OCI-LY3 (cell line): ENCODE data around the gene MAPK8IP1.

ENCODE experiments used
- H2AFZ ChIP-seq: fragments of 200-600, 300-600 bp; shearing (Covaris generic); 2 replicates; pipeline ENCODE4 v1.6.0; 2014; ENCODE audit warnings: antibody characterized with exemption, low read depth, low read length
- H3K27ac ChIP-seq: fragments of 200-600, 300-600 bp; sonication (generic); 2 replicates; pipeline ENCODE4 v1.5.1; 2014; ENCODE audit warnings: mild to moderate bottlenecking, low read length, moderate library complexity, mixed read lengths
- H3K27me3 ChIP-seq: fragments of 200-600, 300-600 bp; sonication (generic); 2 replicates; pipeline ENCODE4 v1.6.1; 2014; ENCODE audit warnings: low read depth, low read length, mixed read lengths
- H3K36me3 ChIP-seq: fragments of 200-600, 300-600 bp; sonication (generic); replicated peaks from 2 replicates; pipeline ENCODE3; 2014; ENCODE audit warnings: low read depth, low read length, mixed read lengths
- H3K4me1 ChIP-seq: fragments of 300-600, 200-600 bp; sonication (generic); 2 replicates; pipeline ENCODE4 v1.6.1; 2014; ENCODE audit warnings: low read length, mixed read lengths
- H3K4me2 ChIP-seq: fragments of 200-600, 300-600 bp; sonication (generic); 2 replicates; pipeline ENCODE4 v1.6.1; 2014; ENCODE audit warnings: low read length, mixed read lengths
- H3K4me3 ChIP-seq: fragments of 300-600, 200-600 bp; sonication (generic); 2 replicates; pipeline ENCODE4 v1.5.1; 2014; ENCODE audit warnings: antibody characterized with exemption, mild to moderate bottlenecking, low read length, moderate library complexity
- H3K79me2 ChIP-seq: fragments of 300-600, 200-600 bp; shearing (Covaris generic); 2 replicates; pipeline ENCODE4 v1.6.1; 2014; ENCODE audit warnings: mild to moderate bottlenecking, low read length, mixed read lengths
- H3K9ac ChIP-seq: fragments of 300-600, 200-600 bp; shearing (Covaris generic); 2 replicates; pipeline ENCODE4 v1.6.0; 2014; ENCODE audit warnings: mild to moderate bottlenecking, low read length, moderate library complexity
- H3K9me3 ChIP-seq: fragments of 200-600, 300-600 bp; shearing (Covaris generic); 2 replicates; pipeline ENCODE4 v1.6.1; 2014; ENCODE audit warnings: low read length, mixed read lengths; ENCODE audit not compliant: insufficient read depth
- H4K20me1 ChIP-seq: fragments of 200-600, 300-600 bp; sonication (generic); 2 replicates; pipeline ENCODE4 v1.6.1; 2016; ENCODE audit warnings: low read length, mixed read lengths; ENCODE audit not compliant: insufficient read depth
- CTCF ChIP-seq: fragments of 200-600, 300-600 bp; sonication (generic); IDR thresholded peaks from 2 replicates; pipeline ENCODE4 v1.5.1; 2014; ENCODE audit warnings: antibody characterized with exemption, low read length, low read depth
- EZH2phosphoT487 ChIP-seq: fragments of 200-600 bp; shearing (Covaris generic); IDR thresholded peaks from 2 replicates; pipeline ENCODE4 v1.6.1; 2018; ENCODE audit warnings: antibody characterized with exemption, mixed run types, low read depth

MAPK8IP1 gene

GRCh38 chr11:45913514-45913913 is 28.1 kb downstream of the MAPK8IP1 start:
- H2AFZ ChIP-seq: no peak overlapping the region
- peaks cover 18% of the 10 kb centered on the region for H3K79me2 ChIP-seq
- no peaks in the 10 kb centered on the region for H3K27me3 ChIP-seq
- H4K20me1 ChIP-seq: no peaks in the 10 kb centered on the region
- TF ChIP-seq EZH2phosphoT487: no peak
- no peak for TF ChIP-seq CTCF
- peaks cover 3% of the 10 kb centered on the region; the same call in 1 of the 2 replicates for H3K4me1 ChIP-seq
- no peak overlapping the region for H3K4me2 ChIP-seq
- peaks cover 11% of the 10 kb centered on the region for H3K36me3 ChIP-seq
- no peak overlapping the region for H3K9ac ChIP-seq
- no peaks in the 10 kb centered on the region for H3K9me3 ChIP-seq
- no peak overlapping the region for H3K27ac ChIP-seq
- H3K4me3 ChIP-seq: no peak overlapping the region

DNA sequence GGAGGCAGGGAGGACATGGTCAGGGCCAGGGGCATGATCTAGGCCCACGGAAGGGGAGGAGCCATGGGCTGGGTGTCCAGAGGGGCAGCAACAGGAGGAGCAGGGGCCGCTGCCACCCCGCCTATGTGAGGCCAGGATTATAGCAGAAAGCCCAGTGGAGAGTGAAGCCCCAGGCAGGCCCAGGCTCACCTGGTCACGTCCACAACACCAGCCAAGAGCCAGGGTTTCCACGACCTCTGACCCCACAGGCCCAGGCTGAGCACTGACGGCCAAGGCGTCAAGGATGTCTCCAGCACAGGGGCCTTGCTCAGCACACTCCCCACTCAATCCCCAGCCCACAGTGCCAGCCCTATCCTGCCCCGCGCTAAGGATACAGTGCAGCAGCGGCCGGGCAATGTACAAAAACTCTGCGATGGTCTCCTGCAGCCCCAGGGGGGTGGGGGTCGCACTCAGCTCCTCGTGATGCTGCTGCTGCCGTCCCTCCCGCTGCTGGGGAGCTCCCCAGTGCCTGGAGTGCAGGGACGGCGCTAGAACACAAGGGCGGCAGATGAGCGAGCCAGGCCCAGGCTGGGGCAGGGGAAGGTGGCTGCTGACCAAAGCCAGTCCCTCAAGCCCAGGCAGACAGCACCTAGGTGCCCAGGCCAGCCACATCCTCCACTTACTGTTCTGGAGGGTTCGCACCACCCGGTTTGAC is 28.6 kb downstream of the MAPK8IP1 start:
- Histone ChIP-seq H3K9me3 (no peaks in the 10 kb centered on the region), H3K79me2 (peaks cover 18% of the 10 kb centered on the region), H4K20me1 (no peaks in the 10 kb centered on the region), H3K27ac (no peak overlapping the region), H3K4me2 (no peak overlapping the region), H3K27me3 (no peaks in the 10 kb centered on the region), H3K4me3 (no peak overlapping the region), H3K36me3 (peaks cover 11% of the 10 kb centered on the region), H3K9ac (no peak overlapping the region), H3K4me1 (peaks cover 7% of the 10 kb centered on the region; the same call in 1 of the 2 replicates), H2AFZ (no peak overlapping the region)
- no peak for TF ChIP-seq EZH2phosphoT487
- TF ChIP-seq CTCF: no peak

DNA sequence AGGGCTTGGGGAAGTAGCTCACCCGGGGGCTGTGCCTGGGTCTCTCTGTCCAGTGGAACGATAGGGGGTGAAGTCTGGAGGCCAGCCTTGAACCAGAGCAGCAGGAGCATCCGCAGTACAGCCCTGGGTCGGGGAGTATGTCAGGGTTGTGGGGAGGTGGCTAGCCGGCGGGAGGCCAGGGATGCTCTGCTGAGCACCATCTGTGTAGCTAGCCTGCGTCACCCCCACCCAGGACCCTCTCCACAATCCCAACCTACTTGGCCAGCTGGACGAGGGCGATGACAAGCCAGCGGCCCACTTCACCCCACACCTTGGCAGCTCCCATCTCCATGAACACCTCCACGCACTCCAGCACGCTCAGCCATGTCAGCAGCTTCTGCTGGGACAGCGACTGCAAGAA is 30.0 kb downstream of the MAPK8IP1 start:
- H3K9ac ChIP-seq: no peak overlapping the region
- H2AFZ ChIP-seq: no peak overlapping the region
- H3K9me3 ChIP-seq: no peaks in the 10 kb centered on the region
- H3K27ac ChIP-seq: no peak overlapping the region
- H3K36me3 ChIP-seq: peaks cover 11% of the 10 kb centered on the region
- no peak for TF ChIP-seq CTCF
- TF ChIP-seq EZH2phosphoT487: no peak
- H3K4me3 ChIP-seq: no peak overlapping the region
- no peak overlapping the region for H3K4me2 ChIP-seq
- H4K20me1 ChIP-seq: no peaks in the 10 kb centered on the region
- H3K4me1 ChIP-seq: peaks cover 8% of the 10 kb centered on the region; the same call in 1 of the 2 replicates
- H3K79me2 ChIP-seq: peaks cover 18% of the 10 kb centered on the region
- H3K27me3 ChIP-seq: no peaks in the 10 kb centered on the region

GRCh38 chr11:45917286-45917622 is 31.8 kb downstream of the MAPK8IP1 start:
- no peaks in the 10 kb centered on the region for H4K20me1 ChIP-seq
- peak overlapping the region; percentile 8; the same call in 1 of the 2 replicates for H2AFZ ChIP-seq
- peak overlapping the region; percentile 86 for H3K9ac ChIP-seq

More at GRCh38 chr11:45917286-45917622, 31.8 kb downstream of the MAPK8IP1 start:
- Histone ChIP-seq H3K4me2 (peak overlapping the region; percentile 87), H3K27me3 (no peaks in the 10 kb centered on the region), H3K36me3 (peaks cover 11% of the 10 kb centered on the region), H3K79me2 (peaks cover 18% of the 10 kb centered on the region), H3K27ac (peak overlapping the region; percentile 81), H3K4me1 (peaks cover 8% of the 10 kb centered on the region; the same call in 1 of the 2 replicates), H3K4me3 (peak overlapping the region; percentile 95), H3K9me3 (no peaks in the 10 kb centered on the region)
- TF ChIP-seq CTCF: no peak
- no peak for TF ChIP-seq EZH2phosphoT487
